ENCODE results near the gene PCSK9.

DNA sequence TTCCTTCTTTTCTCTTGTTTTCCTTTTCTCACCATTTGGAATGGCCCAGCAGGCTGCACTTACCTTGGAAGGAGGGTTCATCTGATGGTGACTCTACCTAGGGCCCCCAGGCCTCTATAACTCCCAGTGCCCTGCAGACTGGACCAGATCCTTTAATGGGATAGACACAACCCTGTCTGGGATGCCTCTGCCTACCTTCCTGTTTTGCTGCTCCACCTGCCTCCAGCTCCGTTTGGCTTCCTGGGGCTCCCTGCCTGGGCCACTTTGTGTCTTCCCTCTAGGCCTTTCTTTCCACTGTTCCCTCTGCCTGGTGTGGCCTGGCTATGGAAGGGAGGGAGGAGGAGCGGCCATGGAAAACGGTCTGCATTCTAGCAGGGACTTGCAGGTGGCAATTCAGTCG is 7.5 kb downstream of the PCSK9 start:
- no peak for TF ChIP-seq POLR2A (IDR thresholded peaks at IDR 0.05)
- TF ChIP-seq, protein P1, sequence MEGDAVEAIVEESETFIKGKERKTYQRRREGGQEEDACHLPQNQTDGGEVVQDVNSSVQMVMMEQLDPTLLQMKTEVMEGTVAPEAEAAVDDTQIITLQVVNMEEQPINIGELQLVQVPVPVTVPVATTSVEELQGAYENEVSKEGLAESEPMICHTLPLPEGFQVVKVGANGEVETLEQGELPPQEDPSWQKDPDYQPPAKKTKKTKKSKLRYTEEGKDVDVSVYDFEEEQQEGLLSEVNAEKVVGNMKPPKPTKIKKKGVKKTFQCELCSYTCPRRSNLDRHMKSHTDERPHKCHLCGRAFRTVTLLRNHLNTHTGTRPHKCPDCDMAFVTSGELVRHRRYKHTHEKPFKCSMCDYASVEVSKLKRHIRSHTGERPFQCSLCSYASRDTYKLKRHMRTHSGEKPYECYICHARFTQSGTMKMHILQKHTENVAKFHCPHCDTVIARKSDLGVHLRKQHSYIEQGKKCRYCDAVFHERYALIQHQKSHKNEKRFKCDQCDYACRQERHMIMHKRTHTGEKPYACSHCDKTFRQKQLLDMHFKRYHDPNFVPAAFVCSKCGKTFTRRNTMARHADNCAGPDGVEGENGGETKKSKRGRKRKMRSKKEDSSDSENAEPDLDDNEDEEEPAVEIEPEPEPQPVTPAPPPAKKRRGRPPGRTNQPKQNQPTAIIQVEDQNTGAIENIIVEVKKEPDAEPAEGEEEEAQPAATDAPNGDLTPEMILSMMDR (IDR thresholded peaks at IDR 0.05) = no peak
- no peak for TF ChIP-seq POLR2AphosphoS5 (IDR thresholded peaks at IDR 0.05)
